ENCODE measurements around the gene SLU7.

- TF ChIP-seq CTCF (IDR thresholded peaks at IDR 0.05; ENCODE audit: poor library complexity, severe bottlenecking), result no peak
- TF ChIP-seq REST (IDR thresholded peaks at IDR 0.05; ENCODE audit: borderline replicate concordance), result no peak
- no peak for TF ChIP-seq RAD21 (conservative IDR thresholded peaks at IDR 0.05)
- TF ChIP-seq EP300 (conservative IDR thresholded peaks at IDR 0.05; ENCODE audit: poor library complexity, severe bottlenecking), result no peak
- TF ChIP-seq TAF1 (IDR thresholded peaks at IDR 0.05; ENCODE audit: low read depth), result no peak
- no peak for TF ChIP-seq EZH2 (IDR thresholded peaks at IDR 0.05; ENCODE audit: borderline replicate concordance, insufficient read depth, low read length, poor library complexity, severe bottlenecking)
- TF ChIP-seq POLR2AphosphoS5 (IDR thresholded peaks at IDR 0.05), result no peak
Measured at GRCh38 chr5:160451281-160451680, 32.4 kb upstream of the SLU7 start.
